NCI-H345 (cell line): ENCODE measurements around the gene PAMR1.
"Not testable (repeated sequence)": the region's sequence is repeated elsewhere in the genome, so short reads cannot be mapped to it uniquely, and the experiment has no call there.

ENCODE experiments used
- DNase-seq: peaks from one replicate; lab custom pipeline; 2025; lab: John Stamatoyannopoulos, UW

The PAMR1 gene

GRCh38 chr11:35541621-35542375 is 16.4 kb upstream of the PAMR1 start:
- DNase-seq, result no peak

GRCh38 chr11:35540526-35540925 is 15.1 kb upstream of the PAMR1 start:
- DNase-seq, result no peak

- no peak for DNase-seq
Measured at GRCh38 chr11:35539781-35540281, 14.4 kb upstream of the PAMR1 start.

- DNase-seq, result no peak
Measured at GRCh38 chr11:35539256-35539655, 13.8 kb upstream of the PAMR1 start.

GRCh38 chr11:35536470-35536869 is 11.1 kb upstream of the PAMR1 start:
- no peak for DNase-seq

GRCh38 chr11:35531246-35531645 is 5.8 kb upstream of the PAMR1 start:
- no peak for DNase-seq

GRCh38 chr11:35529971-35530495 is 4.6 kb upstream of the PAMR1 start:
- DNase-seq, result no peak

- DNase-seq, result no peak
Measured at GRCh38 chr11:35526370-35526792, 965 bp upstream of the PAMR1 start.

- no peak for DNase-seq
Measured at GRCh38 chr11:35524780-35525179, 636 bp downstream of the PAMR1 start.

GRCh38 chr11:35523861-35524260 is 1.6 kb downstream of the PAMR1 start:
- DNase-seq, result no peak

GRCh38 chr11:35523331-35523768 is 2.1 kb downstream of the PAMR1 start:
- no peak for DNase-seq

GRCh38 chr11:35522091-35522490 is 3.3 kb downstream of the PAMR1 start:
- not testable (repeated sequence) for DNase-seq

GRCh38 chr11:35520376-35520775 is 5.0 kb downstream of the PAMR1 start:
- no peak for DNase-seq

- DNase-seq, result no peak
Measured at GRCh38 chr11:35518766-35519165, 6.7 kb downstream of the PAMR1 start.

- DNase-seq, result no peak
Measured at GRCh38 chr11:35517481-35517880, 7.9 kb downstream of the PAMR1 start.

- DNase-seq, result peak; percentile 46
Measured at GRCh38 chr11:35516403-35516802, 9.0 kb downstream of the PAMR1 start.

GRCh38 chr11:35515224-35515623 is 10.2 kb downstream of the PAMR1 start:
- DNase-seq, result no peak

- DNase-seq, result no peak
Measured at GRCh38 chr11:35514481-35514880, 10.9 kb downstream of the PAMR1 start.

- no peak for DNase-seq
Measured at GRCh38 chr11:35511666-35512065, 13.8 kb downstream of the PAMR1 start.

- DNase-seq, result no peak
Measured at GRCh38 chr11:35507688-35508087, 17.7 kb downstream of the PAMR1 start.

GRCh38 chr11:35501776-35502175 is 23.6 kb downstream of the PAMR1 start:
- no peak for DNase-seq

GRCh38 chr11:35500744-35501143 is 24.7 kb downstream of the PAMR1 start:
- DNase-seq, result no peak

GRCh38 chr11:35496416-35496815 is 29.0 kb downstream of the PAMR1 start:
- no peak for DNase-seq
